Panc1 (cell line): ENCODE measurements around the gene SETD2. TPM values are rescaled to one million over a fixed set of nuclear protein-coding genes. Genes with fewer than 3 reads are reported as not detected.

Source experiments
- ATAC-seq: fragments of 200-7000 bp; cut with Tn5 transposase; 2 replicates; pipeline ENCODE4 v1.9.1; 2020; ENCODE audit warnings: mild to moderate bottlenecking, moderate library complexity
- BruUV-seq: library from RNA; stranded (reverse); fragments of 400-500 nt; replicated peaks from 2 replicates; lab custom pipeline; 2021; lab: Mats Ljungman, UMichigan
- CTCF ChIA-PET: fragments of 300-600 bp; sonication (Branson Sonifier 250); formaldehyde crosslinking; loops from one replicate; lab custom pipeline; 2022; ENCODE audit warnings: antibody characterized with exemption; lab: Charles Lee
- POLR2A ChIA-PET: fragments of 300-600 bp; sonication (Branson Sonifier 250); formaldehyde crosslinking; loops from one replicate; lab custom pipeline; 2022; ENCODE audit warnings: antibody characterized with exemption; lab: Charles Lee
- DNase-seq: peaks from one replicate; pipeline ENCODE4 v3.0.0-alpha.2; 2010; ENCODE audit warnings: low read depth, low spot score
- H3K27ac ChIP-seq: 2 replicates; pipeline ENCODE4 v1.5.1; 2011; ENCODE audit warnings: mild to moderate bottlenecking, low read length, inconsistent platforms
- H3K27me3 ChIP-seq: fragments of 200-500 bp; sonication (Bioruptor generic); 2 replicates; pipeline ENCODE4 v1.6.0; 2014; ENCODE audit warnings: low read length, inconsistent platforms; ENCODE audit not compliant: control insufficient read depth, insufficient read depth
- H3K36me3 ChIP-seq: fragments of 200-500 bp; sonication (Bioruptor generic); 2 replicates; pipeline ENCODE4 v1.5.1; 2014; ENCODE audit warnings: inconsistent platforms, mild to moderate bottlenecking, low read length, moderate library complexity; ENCODE audit not compliant: control insufficient read depth, insufficient read depth
- H3K4me1 ChIP-seq: 2 replicates; pipeline ENCODE4 v1.5.1; 2011; ENCODE audit warnings: inconsistent platforms, mild to moderate bottlenecking, low read length, moderate library complexity; ENCODE audit not compliant: control insufficient read depth, insufficient read depth
- H3K4me3 ChIP-seq, 2 experiments: 2 replicates each; pipeline ENCODE4 v1.5.1; 2011 to 2012; ENCODE audit warnings: low read depth in 2 of 2, low read length in 2 of 2, mild to moderate bottlenecking in 2 of 2, inconsistent platforms in 1 of 2, moderate library complexity in 1 of 2
- H3K9me3 ChIP-seq: fragments of 200-500 bp; sonication (Bioruptor generic); 2 replicates; pipeline ENCODE4 v1.5.1; 2014; ENCODE audit warnings: low read depth, mild to moderate bottlenecking, inconsistent platforms, low read length, moderate library complexity; ENCODE audit not compliant: control insufficient read depth, insufficient read depth
- POLR2AphosphoS5 ChIP-seq: IDR thresholded peaks from 2 replicates; pipeline ENCODE4 v1.6.1; 2012; ENCODE audit warnings: mild to moderate bottlenecking, low read depth, low read length, moderate library complexity
- SIN3A ChIP-seq: IDR thresholded peaks from 2 replicates; pipeline ENCODE4 v1.6.1; 2012; ENCODE audit warnings: low read depth, mild to moderate bottlenecking, low read length, moderate library complexity, borderline replicate concordance; ENCODE audit not compliant: insufficient read depth
- TCF7L2 ChIP-seq: IDR thresholded peaks from 2 replicates; pipeline ENCODE4 v1.6.1; 2011; ENCODE audit warnings: mild to moderate bottlenecking, low read depth, low read length, inconsistent platforms
- in situ Hi-C: cut with HindIII; loops from 2 replicates; pipeline ENCODE4 v1.10.0; 2016; ENCODE audit warnings: low sequenced_read_pairs, low pct_unique_long_range_greater_than_20kb
- intact Hi-C: fragments of 100-400 bp; cut with micrococcal nuclease; formaldehyde crosslinking; loops from one replicate; pipeline ENCODE4 v1.10.0; 2022; ENCODE audit not compliant: unreplicated experiment
- total RNA-seq: library from RNA; stranded (reverse); gene quantifications from one replicate; pipeline ENCODE4 v1.2.1, GENCODE V29; 2021; ENCODE audit not compliant: unreplicated experiment
- TF ChIP-seq, protein P1 (sequence below): fragments of 450-650 bp; IDR thresholded peaks from 2 replicates; pipeline ENCODE4 v1.5.1; 2017; ENCODE audit warnings: mild to moderate bottlenecking
- TF ChIP-seq, protein P2 (sequence below), 2 experiments: IDR thresholded peaks; 2 replicates each; pipeline ENCODE4 v1.6.1; 2011 to 2012; ENCODE audit warnings: low read depth in 2 of 2, control low read depth in 1 of 2, low read length in 1 of 2, mild to moderate bottlenecking in 1 of 2, moderate library complexity in 1 of 2; ENCODE audit not compliant: insufficient read depth in 1 of 2

Gene SETD2
- total RNA-seq, 1 experiment from 2014 or later: 32.6 TPM

DNA sequence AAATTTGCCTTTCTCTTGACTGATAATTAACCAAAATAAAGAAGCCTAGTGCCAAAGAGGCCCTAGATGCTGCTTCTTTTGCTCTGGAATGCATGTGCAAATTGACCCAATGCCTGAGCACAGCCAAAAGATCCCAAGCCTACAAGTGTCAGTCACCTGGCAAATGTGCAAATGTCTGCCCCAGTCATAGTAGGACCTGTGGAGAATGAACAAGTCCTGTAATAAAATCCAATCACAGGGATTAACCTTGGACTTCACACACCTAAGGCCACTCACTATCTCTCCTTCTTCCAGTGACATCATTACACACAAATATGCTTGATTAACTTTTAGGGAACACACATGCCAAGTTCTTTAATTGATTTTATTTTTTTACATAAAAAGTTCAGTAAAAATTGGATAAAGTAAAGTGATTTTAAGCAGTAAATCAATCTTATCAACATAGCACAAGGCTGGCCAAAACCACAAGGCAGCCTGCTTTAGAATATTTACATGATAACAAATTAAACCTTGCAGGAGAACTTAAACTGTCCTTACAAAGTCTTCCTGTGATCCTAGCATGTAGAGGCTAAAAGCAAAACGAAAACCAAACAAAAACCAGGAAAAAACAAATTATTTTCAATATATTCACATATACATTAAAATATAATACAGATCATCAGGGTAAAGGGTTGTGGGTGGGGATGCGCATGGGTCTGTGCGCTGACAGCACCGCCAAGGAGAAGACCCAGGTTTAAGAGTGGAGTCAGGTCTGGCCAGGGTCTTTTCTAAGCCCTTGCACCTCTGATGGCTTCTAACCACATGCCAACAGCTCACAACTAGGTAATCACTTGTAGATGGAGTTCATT lies 147.6 kb downstream of the SETD2 start:
- no peaks in the 10 kb centered on the region for H3K27me3 ChIP-seq
- intact Hi-C loops (no loop called here), in situ Hi-C loops (no loop called here)
- H3K9me3 ChIP-seq: no peaks in the 10 kb centered on the region
- DNase-seq (no peak), ATAC-seq (no peak)
- CTCF ChIA-PET: no interaction called here
- no peaks in the 10 kb centered on the region for H3K4me1 ChIP-seq
- H3K27ac ChIP-seq: no peak overlapping the region
- TSS peak; percentile 71 for BruUV-seq
- POLR2A ChIA-PET: no interaction called here
- peaks cover 7% of the 10 kb centered on the region for H3K36me3 ChIP-seq
- TF ChIP-seq SIN3A (no peak), POLR2AphosphoS5 (no peak), TCF7L2 (no peak)
- TF ChIP-seq, protein P1, sequence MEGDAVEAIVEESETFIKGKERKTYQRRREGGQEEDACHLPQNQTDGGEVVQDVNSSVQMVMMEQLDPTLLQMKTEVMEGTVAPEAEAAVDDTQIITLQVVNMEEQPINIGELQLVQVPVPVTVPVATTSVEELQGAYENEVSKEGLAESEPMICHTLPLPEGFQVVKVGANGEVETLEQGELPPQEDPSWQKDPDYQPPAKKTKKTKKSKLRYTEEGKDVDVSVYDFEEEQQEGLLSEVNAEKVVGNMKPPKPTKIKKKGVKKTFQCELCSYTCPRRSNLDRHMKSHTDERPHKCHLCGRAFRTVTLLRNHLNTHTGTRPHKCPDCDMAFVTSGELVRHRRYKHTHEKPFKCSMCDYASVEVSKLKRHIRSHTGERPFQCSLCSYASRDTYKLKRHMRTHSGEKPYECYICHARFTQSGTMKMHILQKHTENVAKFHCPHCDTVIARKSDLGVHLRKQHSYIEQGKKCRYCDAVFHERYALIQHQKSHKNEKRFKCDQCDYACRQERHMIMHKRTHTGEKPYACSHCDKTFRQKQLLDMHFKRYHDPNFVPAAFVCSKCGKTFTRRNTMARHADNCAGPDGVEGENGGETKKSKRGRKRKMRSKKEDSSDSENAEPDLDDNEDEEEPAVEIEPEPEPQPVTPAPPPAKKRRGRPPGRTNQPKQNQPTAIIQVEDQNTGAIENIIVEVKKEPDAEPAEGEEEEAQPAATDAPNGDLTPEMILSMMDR: no peak
- TF ChIP-seq, protein P2, sequence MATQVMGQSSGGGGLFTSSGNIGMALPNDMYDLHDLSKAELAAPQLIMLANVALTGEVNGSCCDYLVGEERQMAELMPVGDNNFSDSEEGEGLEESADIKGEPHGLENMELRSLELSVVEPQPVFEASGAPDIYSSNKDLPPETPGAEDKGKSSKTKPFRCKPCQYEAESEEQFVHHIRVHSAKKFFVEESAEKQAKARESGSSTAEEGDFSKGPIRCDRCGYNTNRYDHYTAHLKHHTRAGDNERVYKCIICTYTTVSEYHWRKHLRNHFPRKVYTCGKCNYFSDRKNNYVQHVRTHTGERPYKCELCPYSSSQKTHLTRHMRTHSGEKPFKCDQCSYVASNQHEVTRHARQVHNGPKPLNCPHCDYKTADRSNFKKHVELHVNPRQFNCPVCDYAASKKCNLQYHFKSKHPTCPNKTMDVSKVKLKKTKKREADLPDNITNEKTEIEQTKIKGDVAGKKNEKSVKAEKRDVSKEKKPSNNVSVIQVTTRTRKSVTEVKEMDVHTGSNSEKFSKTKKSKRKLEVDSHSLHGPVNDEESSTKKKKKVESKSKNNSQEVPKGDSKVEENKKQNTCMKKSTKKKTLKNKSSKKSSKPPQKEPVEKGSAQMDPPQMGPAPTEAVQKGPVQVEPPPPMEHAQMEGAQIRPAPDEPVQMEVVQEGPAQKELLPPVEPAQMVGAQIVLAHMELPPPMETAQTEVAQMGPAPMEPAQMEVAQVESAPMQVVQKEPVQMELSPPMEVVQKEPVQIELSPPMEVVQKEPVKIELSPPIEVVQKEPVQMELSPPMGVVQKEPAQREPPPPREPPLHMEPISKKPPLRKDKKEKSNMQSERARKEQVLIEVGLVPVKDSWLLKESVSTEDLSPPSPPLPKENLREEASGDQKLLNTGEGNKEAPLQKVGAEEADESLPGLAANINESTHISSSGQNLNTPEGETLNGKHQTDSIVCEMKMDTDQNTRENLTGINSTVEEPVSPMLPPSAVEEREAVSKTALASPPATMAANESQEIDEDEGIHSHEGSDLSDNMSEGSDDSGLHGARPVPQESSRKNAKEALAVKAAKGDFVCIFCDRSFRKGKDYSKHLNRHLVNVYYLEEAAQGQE (IDR thresholded peaks at IDR 0.05; ENCODE audit: insufficient read depth in 1 of 2, low read depth in 2 of 2, low read length in 1 of 2): no peak
- H3K4me3 ChIP-seq: no peak overlapping the region

DNA sequence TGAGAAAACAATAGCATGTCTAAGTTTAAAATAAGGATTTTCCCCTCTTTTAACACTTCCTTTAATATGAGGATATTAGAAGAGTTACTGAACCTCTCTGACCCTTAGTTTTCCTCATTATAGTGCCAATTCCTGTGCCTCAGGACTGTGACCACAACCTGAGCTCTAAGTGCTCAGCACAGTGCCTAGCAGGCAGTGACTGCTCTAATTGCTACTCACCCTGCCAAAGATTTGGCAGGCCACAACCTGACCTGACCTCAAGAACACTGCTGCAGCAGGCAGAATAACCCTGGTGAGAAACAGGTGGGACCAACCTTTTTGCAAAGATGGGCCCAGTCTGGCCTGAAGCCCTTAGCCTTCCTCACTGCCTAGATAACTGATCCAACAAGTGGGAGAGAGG lies 148.8 kb downstream of the SETD2 start:
- TF ChIP-seq POLR2AphosphoS5 (no peak), TCF7L2 (no peak)
- TF ChIP-seq, protein P2 (IDR thresholded peaks at IDR 0.05; ENCODE audit: insufficient read depth in 1 of 2, low read depth in 2 of 2, low read length in 1 of 2): no peak
- TF ChIP-seq, protein P1: no peak
- H3K9me3 ChIP-seq: no peaks in the 10 kb centered on the region
- ChIA-PET POLR2A (interaction anchor here (0.6 to 0.7 kb wide), 2 partner anchors 268 to 296 kb away, joined by 5 to 17 read pairs; no protein-coding TSS in a partner anchor), CTCF (no interaction called here)
- BruUV-seq: no TSS peak
- no peaks in the 10 kb centered on the region for H3K4me1 ChIP-seq
- no peaks in the 10 kb centered on the region for H3K27me3 ChIP-seq
- in situ Hi-C loops: no loop called here
- no peak overlapping the region for H3K4me3 ChIP-seq
- DNase-seq (no peak), ATAC-seq (no peak)
- peaks cover 5% of the 10 kb centered on the region for H3K36me3 ChIP-seq
- intact Hi-C loops: no loop called here
- no peak overlapping the region for H3K27ac ChIP-seq
